ENCODE measurements around the gene ARID5B. TPM values are rescaled to one million over a fixed set of nuclear protein-coding genes. Genes with fewer than 3 reads are reported as not detected.

Gene ARID5B
- total RNA-seq, 1 experiment from 2014 or later, result 15.7 TPM

DNA sequence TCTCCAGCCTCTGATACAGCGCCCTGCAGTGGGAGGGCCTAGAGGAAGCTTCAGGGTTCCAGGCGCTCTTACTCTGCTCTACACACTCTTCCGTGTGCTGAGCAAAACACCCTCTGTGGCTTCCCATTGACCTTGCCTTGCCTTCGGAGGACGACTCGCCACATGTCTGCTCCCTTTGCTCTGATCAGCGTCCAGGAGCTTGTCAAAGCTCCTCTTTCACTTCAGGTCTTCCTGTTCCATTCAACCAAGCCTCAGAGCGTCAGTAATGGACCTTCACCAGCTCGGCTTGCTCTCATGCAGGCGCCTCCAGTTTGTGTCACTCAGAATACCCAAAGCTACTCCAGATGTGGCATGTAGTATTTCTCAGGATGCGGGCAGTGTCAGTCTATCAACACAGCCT, 173.9 kb downstream of the ARID5B start:
- no peak for DNase-seq (ENCODE audit: low read depth)

DNA sequence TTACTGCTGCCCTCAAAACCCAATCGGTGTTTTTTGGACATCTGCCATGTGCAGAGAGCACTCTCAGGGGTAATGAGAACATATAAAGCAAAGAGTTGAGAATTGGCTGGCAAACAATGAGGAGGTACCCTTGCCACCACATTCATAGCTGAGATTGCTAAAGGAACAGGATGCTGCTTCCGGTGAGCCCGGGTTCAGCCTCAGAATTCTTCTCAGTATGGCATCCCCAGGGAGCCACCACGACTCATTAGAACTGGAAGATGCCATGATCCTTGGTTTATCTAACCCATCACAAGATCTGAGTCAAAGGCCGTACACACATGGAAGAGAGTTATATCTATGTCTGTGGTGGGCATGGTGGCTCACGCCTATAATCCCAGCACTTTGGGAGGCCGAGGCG, 174.4 kb downstream of the ARID5B start:
- DNase-seq (ENCODE audit: low read depth), result peak; percentile 85

DNA sequence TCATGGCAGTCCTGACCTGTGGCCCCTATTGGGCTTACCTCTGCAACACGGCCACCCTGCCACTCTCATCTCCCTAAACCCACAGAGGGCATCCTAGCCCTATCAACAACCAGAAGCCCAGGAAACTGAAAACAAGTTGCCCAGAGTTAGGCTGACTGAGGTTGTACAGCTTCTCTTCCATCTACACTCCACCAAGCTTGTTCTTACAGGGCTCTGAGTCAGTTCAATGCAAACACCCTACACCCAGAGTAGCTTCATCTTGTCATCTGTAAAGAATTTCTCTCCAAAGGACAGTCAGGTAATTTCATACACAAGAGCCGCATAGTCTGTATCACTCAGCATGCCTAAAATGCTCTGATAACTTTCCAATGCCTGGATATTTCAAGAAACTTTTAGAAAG, 175.4 kb downstream of the ARID5B start:
- peak; percentile 67 for DNase-seq (ENCODE audit: low read depth)

DNA sequence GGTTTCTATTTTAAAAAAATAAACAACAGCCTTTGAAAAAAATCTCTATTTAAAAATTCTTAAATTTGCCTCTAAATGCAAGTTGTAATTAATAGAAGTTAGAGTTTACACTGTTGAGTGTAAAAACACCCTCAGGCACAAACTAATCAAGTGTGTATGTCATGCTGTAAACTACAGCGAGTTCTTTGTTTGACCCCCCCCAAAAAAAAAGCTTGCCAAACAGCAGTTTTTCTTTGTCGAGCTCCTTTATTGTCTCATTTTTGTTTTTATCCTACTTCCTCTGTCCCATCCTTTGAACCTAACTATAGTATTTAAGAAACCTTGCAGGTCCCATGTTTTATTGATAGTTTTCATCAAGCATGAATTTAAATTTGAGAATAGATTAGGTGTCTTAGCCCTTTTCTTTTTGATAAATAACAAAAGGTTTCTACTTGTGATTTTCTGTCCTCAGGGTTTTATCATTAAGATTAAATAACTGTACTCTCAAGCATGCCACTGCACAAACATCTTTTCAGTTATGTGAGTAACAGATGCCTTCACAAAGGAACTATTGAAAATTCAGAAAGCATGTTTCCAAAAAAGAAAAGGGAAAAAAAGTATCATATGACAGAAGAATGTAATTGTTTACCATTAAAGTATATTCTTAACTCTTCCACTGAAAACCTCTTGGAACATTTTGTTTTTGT, 176.0 kb downstream of the ARID5B start:
- DNase-seq (ENCODE audit: low read depth), result no peak

DNA sequence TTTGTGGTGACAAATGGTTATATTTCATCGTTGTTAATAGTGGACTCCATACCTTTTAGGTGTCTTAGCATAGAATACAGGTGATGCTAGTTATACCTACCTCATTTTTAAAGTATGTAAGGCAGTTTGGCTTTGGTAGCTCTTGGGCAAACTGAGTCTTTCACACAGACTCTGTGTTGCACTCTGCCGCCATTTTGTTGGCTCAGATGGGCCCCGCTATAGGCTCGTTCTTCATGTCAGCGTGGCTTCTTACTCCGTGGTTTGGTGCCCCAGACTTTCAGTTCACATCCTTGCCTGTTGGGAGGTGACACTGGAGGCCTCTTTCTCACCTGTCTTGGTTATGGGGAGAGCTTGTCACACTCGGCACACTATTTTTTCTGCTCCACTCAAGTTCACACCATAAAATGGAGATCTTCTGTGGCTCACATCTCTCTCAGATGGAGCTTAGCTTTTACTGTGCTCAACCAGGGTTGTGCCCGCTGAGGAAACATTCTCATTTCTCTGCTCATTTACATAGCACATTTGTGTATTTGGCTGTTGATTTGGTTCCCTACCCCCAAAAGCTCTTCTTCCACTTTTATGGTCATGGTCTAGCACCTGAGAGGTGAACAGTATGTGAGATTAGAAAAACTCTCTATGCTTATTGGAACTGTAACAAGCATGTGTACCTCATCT, 178.5 kb downstream of the ARID5B start:
- no peak for DNase-seq (ENCODE audit: low read depth)

DNA sequence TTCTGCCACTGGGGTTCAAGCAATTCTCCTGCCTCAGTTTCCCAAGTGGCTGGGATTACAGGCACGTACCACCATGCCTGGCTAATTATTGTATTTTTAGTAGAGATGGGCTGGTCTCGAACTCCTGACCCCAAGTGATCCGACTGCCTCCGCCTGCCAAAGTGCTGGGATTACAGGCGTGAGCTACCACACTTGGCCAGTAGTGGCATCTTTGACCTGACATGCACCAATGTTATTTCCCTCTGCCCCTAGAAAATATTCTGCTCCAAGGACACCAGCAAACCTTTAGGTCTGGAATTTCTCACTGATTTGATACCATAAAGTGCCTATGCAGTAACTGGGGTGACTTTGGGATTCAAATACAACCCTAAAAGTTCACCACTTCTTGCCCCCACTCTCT, 179.4 kb downstream of the ARID5B start:
- DNase-seq (ENCODE audit: low read depth), result no peak

DNA sequence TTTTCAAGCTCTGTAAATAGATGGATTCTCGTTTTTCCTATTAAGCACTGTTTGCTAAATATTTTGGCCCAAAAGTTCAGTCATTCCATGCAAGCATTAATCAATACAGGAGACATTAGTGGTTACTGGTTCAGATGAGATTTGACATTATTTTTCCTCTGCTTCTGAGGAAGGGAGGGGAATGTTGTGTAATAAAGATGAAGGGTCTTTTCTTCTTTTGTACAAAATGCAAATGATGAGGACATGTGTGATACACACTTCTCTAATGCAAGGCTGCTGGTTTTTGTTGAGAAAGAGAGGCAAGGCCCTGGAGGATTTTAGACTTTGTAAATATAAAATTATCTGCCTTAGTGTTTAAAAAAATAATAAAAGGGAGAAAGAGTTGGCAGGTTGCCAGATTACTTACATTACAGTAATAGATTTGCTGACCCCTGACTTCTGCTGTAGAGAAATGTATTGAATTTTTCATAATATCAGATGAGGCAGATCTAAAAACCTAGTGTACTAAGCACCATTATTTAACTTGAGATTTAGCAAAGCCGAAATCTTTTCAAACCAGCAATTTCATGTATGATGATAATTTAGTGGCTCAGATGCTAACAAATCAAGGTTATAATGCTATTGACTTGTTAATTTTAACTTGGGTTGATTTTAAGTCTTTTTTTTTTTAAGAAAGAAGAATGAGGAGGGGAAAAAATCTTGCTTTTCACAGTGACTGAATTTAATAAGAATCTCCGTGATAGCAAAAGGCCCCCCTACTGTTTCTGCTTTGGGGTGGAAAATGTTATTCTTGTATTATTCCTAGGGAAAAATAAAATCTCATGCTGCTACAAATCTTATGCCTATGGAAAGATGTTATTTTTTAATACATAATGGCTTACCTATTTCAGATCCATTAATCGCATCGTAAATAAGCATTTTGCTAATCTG, 180.1 kb downstream of the ARID5B start:
- no peak for DNase-seq (ENCODE audit: low read depth)

DNA sequence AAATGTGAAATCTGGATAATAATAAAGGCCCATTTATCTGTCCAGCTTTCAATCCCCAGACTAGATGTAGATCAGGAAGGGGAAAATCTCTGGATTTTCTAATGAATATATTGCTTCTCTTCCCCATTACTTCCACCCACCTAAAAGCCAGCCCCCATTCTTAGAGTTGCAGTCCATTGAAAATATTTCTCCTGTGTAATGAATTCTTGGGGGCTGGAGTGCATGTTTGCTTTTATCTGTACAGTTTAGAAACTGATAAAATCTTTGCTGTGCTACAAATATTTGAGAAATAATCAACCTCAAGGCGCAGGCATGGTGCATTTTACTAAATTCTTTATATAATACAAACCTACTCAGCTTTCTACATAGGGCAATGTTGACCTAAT, 180.8 kb downstream of the ARID5B start:
- no peak for DNase-seq (ENCODE audit: low read depth)

DNA sequence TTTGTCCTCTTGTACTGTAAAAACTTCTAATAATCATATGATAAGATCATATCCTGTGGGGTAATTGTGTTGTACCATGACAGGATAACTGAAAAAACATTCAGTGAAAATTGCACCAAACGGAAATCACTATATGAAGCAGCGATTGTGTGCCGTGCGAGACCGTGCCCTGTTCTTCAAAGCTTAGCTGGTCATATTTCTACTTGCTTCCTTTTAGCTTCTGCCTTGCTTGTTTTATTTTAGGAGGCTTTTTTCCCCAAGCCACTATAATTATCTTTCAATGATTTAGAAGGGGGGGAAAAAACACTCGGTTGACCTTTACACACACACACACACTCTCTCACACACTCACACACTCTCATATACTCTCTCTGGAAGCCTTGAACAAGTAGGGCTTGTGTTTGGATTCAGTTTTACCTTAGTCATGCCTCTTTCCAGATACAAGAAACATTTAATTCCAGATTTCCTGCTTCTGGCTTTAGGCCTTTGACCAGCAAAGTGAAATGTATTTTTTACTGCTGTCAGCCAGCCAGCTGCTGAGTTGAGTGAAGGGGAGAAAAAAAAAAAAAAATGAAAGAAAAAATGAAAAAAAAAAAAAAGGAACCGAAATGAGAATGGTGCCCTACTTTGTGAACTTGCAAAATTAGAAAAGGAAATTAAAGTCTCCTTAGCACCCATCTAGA, 181.4 kb downstream of the ARID5B start:
- peak; percentile 64 for DNase-seq (ENCODE audit: low read depth)

DNA sequence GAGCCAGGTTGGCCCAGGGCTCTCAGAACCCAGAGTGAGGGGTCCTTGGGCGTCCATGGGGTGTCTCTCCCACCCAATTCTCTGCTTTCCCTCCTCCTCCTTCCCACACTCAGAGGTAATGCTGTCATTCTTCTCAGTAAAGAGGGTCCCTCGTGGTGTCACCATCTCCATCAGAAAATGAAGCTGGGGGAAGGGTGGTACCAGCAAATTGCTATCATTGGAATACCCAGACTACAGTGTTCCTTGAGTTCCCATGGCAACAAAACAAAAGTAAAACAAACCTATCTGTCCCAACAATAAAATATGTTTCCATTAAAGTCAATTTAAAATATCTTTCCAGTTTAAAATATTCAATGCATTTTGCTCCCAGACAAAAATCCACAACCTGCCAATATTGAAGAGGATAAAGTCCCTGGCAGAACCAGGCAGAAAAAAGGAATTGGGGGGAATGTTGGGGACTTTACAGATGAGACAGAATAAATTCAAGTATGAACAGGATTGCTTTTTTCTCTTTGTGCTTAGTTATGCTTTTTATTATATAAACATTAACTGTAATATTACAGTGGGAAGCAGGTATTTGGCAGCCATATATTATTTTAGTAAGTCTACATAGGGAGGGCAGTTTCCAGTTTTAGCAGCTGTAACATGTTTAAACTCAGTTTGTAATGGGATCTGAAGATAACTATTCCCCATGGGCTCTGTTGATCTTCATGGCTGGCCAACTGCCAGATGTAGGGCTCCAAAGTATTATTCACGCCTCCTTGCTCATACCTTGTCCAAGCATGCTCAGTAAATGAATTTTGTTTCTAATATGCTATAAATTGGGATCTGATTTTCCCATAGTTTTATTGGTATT, 182.1 kb downstream of the ARID5B start:
- peak; percentile 59 for DNase-seq (ENCODE audit: low read depth)

DNA sequence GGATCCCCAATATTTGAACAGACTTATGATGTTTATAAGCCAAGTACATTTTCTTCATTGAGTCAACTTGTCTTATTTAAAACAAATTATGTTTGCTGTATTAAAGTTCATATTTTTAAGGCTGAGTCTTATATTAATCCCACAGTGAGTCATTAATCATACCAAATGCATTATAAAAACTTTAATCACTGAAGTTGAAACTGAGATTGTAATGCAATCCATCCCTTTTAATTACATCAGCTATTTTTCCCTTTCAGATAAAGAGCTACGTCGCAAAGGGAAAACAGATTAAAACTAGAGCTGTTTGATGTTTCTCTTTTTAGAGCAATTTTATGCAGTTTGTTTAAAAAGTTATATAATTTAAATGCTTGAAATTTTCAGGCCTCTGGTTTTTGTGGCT, 183.0 kb downstream of the ARID5B start:
- no peak for DNase-seq (ENCODE audit: low read depth)

DNA sequence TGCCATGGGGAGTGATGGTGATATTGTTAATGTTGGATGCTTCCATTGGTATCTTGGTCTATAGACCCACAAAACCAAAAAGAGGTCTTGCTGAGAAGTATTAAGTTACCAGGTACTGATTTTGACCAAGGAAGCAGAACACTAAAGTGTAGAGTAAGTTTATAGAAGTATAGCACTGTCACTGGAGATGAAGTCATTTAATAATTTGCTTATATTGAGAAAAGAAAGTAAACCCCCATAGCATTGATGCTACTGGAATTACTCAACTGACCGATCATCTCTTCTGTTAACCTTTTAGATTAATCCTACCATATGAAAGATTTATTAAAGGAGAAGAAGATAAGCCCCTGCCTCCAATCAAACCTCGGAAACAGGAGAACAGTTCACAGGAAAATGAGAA, 183.9 kb downstream of the ARID5B start:
- DNase-seq (ENCODE audit: low read depth), result no peak

DNA sequence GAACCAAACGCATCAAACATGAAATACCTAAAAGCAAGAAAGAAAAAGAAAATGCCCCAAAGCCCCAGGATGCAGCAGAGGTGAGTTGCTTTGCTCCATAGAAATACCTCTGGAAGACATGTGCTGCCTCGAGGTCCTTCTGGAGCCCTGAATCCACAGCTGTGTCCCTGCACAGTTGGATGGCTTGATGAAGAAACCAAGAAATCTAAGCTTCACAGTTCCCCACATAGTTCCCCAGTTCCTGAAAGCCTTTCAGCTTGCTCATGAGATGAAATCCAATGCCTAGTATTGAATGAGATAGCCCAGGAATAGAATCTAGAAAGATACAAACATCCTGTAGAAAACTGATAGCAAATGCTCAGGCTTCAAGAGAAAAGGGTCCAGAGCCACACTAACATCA, 184.3 kb downstream of the ARID5B start:
- DNase-seq (ENCODE audit: low read depth), result no peak

DNA sequence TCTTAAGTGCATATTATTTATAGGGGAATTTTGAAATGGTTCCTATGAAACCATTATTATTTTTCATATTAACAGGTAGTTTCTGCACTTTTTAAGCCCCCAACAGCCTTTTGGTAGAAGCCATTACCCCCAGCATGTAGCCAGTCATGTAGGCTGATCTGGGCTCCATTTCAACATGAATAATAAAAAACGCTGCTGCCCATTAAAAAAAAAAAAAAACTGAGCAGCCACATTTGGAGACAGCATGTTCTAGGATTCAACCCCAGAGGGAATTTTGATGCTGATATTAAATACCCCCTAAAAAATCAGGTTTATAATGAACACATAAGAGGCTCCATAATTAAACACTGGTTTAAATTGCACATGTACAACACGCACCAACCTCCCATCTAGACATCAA, 185.8 kb downstream of the ARID5B start:
- DNase-seq (ENCODE audit: low read depth), result no peak

DNA sequence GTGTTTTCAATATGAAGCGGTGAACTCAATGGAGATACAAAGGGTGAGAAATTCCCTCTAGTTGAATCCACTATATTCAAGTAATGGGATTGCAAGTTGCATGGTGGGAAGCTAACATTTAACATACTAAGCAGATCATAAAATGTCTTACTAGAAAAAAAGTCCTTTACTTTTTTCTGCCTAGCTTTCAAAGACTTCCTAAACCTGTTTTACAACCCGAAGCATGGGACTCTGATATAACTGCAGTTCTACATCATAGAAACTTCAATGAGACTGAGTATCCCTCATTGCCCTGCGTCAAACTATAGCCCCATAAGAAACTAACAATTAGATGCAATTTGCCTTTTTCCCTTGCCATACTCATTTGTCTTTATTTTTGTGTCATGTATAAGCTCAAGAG, 187.3 kb downstream of the ARID5B start:
- no peak for DNase-seq (ENCODE audit: low read depth)

DNA sequence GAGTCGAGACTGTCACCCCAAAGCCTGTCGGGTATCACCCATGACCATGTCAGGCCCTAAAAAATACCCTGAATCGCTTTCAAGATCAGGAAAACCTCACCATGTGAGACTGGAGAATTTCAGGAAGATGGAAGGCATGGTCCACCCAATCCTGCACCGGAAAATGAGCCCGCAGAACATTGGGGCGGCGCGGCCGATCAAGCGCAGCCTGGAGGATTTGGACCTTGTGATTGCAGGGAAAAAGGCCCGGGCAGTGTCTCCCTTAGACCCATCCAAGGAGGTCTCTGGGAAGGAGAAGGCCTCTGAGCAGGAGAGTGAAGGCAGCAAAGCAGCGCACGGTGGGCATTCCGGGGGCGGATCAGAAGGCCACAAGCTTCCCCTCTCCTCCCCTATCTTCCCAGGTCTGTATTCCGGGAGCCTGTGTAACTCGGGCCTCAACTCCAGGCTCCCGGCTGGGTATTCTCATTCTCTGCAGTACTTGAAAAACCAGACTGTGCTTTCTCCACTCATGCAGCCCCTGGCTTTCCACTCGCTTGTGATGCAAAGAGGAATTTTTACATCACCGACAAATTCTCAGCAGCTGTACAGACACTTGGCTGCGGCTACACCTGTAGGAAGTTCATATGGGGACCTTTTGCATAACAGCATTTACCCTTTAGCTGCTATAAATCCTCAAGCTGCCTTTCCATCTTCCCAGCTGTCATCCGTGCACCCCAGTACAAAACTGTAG, 191.0 kb downstream of the ARID5B start:
- DNase-seq (ENCODE audit: low read depth), result no peak

DNA sequence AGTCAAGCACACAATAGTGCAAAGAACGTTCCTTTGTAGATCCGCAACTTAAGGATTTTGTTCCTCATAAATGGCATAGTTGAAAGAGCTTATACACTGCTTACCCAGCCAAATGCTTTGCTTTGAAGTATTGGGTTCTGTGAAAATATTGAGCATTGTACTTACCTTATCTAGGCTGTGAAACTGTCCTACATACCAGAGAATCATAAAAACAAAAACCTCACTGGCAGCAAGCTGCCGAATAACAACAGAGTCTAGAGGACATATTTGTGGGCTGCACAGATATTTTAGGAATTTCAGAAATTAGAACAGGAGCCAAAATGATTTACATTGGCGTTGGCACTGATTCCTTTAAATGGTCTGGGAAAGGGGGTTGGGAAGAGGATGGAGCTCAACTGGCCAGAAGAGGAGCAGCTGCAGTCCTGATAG, 192.4 kb downstream of the ARID5B start:
- peak; percentile 75 for DNase-seq (ENCODE audit: low read depth)

DNA sequence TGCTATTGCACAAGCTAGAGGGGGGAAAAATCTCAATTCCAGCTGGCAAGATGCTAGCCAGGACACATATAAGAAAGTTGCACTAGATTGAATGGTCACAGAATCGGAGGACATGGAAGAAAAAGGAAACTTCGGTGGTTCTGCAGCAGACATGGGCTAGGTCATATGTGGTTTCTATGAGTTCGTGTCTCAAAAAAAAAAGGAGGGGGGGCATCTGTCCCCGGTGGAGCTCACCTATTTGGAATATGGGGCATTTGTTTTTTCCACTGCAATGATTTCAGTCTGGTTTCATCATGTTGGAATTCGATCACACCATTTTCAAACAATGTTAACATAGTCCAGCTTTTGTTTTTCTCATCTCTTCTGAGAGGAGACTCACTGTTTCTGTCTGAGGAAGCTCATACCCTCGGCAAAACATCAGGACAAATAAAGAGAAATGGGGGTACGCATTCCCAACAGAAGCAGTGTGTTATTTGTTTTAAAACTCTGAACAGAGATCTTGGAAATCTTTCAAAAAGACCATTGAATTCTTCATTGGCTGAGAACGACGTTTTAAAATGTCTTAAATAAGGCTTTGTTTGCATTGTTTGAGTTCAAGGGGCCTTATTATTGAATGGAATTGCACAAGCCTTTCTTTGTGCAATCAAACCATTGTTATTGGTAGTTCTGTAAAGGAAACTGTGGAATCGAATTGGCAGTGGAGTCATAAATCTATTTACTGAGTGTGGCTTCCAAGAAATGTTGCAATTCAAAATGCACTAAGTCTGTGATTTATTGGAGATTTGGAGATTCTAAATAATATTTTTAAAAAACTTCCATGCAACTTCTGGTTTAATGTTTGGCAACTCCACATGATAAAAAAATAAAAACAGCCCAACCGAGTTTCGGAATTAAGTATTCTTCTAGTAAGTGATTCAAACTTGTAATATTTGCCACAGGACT, 194.0 kb downstream of the ARID5B start:
- DNase-seq (ENCODE audit: low read depth), result no peak

DNA sequence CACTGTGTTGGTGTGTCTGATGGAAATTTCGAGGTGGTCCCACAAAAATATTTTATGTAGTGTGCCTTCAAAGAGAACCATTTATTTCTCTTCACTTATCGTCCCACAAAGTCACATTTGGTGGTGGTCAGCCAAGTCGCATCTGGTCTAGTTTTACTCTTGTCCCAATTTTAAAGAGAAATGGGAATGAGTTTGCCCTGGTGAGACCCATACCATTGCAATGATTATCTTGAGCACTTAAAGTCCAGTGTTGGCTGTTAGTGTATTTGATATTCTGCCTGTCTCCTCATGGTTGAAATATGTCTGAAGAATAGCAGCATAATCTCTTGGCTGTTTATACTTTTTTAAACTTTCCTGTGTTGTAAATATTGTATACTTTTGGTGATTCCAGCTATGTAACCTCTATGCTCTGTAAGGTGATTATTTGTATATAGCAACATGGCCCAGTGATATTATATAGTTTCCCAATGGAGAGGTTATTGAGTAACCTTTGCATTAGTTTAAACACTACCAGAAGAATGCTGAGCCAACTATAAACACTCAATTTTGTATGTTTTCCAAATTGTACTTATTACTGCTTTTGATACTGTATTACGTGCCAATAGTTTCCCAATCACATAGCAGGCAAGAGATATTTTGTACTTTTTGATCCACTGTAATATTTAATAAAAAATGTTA, 194.9 kb downstream of the ARID5B start:
- no peak for DNase-seq (ENCODE audit: low read depth)
